NCI-H526 (cell line): ENCODE data around the gene LAG3.
"Not testable (repeated sequence)": the region's sequence is repeated elsewhere in the genome, so short reads cannot be mapped to it uniquely, and the experiment has no call there.

ENCODE experiments used
- DNase-seq, 2 experiments: peaks; one replicate each; lab custom pipeline; 2025; lab: John Stamatoyannopoulos, UW

Gene LAG3

GRCh38 chr12:6772331-6772695 is at the start of gene LAG3:
LAG3 (plus strand) TSS chr12:6772520; CDS start chr12:6772853, 333 bp downstream.
- no peak for DNase-seq

- no peak for DNase-seq
Measured at GRCh38 chr12:6722863-6723262, 49.5 kb upstream of the LAG3 start.

- peak; percentile 99 for DNase-seq
Measured at GRCh38 chr12:6723607-6724408, 48.5 kb upstream of the LAG3 start, which contains the start of gene COPS7A. COPS7A (plus strand) TSS chr12:6724046; CDS start chr12:6724657, 611 bp downstream.

GRCh38 chr12:6724409-6724797 is 47.9 kb upstream of the LAG3 start:
- DNase-seq: peak in 1 of 2 experiments; percentile 42

GRCh38 chr12:6725350-6725749 is 47.0 kb upstream of the LAG3 start:
- no peak for DNase-seq

- no peak for DNase-seq
Measured at GRCh38 chr12:6729186-6729585, 43.1 kb upstream of the LAG3 start.

- no peak for DNase-seq
Measured at GRCh38 chr12:6730169-6730568, 42.2 kb upstream of the LAG3 start.

GRCh38 chr12:6734506-6735387 is 37.6 kb upstream of the LAG3 start:
- DNase-seq: no peak

- DNase-seq: peak; percentile 36 to 74
Measured at GRCh38 chr12:6735448-6736191, 36.7 kb upstream of the LAG3 start.

GRCh38 chr12:6736754-6737153 is 35.6 kb upstream of the LAG3 start:
- DNase-seq: no peak

- not testable (repeated sequence) for DNase-seq
Measured at GRCh38 chr12:6742080-6742479, 30.2 kb upstream of the LAG3 start.

GRCh38 chr12:6742834-6743233 is 29.5 kb upstream of the LAG3 start:
- DNase-seq: no peak

- not testable (repeated sequence) for DNase-seq
Measured at GRCh38 chr12:6743300-6743699, 29.0 kb upstream of the LAG3 start.

- DNase-seq: no peak
Measured at GRCh38 chr12:6745741-6746525, 26.4 kb upstream of the LAG3 start.

GRCh38 chr12:6747216-6747615 is 25.1 kb upstream of the LAG3 start:
- DNase-seq: no peak

GRCh38 chr12:6748761-6749160 is 23.6 kb upstream of the LAG3 start:
- no peak for DNase-seq

- no peak for DNase-seq
Measured at GRCh38 chr12:6750506-6750905, 21.8 kb upstream of the LAG3 start.

GRCh38 chr12:6751767-6752166 is 20.6 kb upstream of the LAG3 start:
- no peak for DNase-seq

GRCh38 chr12:6752167-6752920 is 20.0 kb upstream of the LAG3 start:
- peak in 1 of 2 experiments; percentile 72 for DNase-seq

- peak; percentile 92 to 97 for DNase-seq
Measured at GRCh38 chr12:6752921-6753771, 19.2 kb upstream of the LAG3 start, which contains the start of gene MLF2. MLF2 (minus strand) TSS chr12:6753141; CDS start chr12:6752334, 807 bp downstream.
